SU-DHL-6 (cell line): Measurements from ENCODE around the gene SPIB.

Source experiments
- EZH2phosphoT487 ChIP-seq: fragments of 200-600 bp; sonication (generic), shearing (Covaris generic); conservative IDR thresholded peaks from 2 replicates; pipeline ENCODE4 v1.6.1; 2018; ENCODE audit warnings: mild to moderate bottlenecking, antibody characterized with exemption, low read length, moderate library complexity, mixed read lengths
- TF ChIP-seq, protein P1 (sequence below): fragments of 200-600 bp; sonication (generic); IDR thresholded peaks from one replicate; pipeline ENCODE4 v1.5.1; 2017; ENCODE audit warnings: antibody characterized with exemption, mild to moderate bottlenecking, low read length, moderate library complexity; ENCODE audit not compliant: insufficient read depth, poor library complexity, severe bottlenecking

DNA sequence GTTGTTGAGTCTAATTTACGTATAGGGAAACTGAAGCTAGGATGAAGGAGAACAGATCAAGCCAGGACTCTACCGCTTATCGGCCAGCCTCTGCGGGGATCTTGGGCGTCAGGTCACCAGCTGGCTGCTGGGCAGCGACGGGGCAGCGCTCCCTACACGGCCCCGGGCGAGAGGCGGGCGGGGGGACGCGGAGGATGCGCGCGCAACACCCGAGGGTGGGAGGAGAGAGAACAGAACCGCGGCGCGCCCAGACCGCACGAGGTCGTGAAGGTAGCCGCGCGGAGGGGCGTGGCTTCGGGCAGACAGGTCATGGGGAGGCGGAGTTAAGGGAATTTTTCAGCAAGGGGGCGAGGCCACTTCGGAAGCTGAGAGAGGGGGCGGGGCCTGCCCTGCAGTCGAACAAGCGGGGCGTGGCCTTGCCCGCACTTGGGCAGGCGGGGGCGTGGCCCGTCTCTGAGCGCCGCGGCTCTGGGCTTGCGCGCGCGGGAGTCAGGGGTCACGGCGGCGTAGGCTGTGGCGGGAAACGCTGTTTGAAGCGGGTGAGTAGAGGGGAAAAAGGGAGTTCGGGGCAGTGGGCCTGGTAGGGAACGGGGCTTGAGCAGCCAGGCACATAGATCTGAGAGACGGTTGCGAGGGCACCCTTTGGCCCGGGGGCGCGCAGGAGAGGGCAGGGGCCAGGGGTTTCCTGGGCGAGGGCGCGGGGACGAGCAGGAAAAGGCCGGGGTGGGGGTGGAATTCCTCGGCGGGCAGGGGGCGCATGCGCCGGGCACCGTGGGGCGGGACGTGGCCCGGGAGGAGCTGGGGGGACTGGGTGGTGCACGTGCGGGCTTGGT is 34.7 kb upstream of the SPIB start, which contains the start of gene POLD1:
- TF ChIP-seq, protein P1, sequence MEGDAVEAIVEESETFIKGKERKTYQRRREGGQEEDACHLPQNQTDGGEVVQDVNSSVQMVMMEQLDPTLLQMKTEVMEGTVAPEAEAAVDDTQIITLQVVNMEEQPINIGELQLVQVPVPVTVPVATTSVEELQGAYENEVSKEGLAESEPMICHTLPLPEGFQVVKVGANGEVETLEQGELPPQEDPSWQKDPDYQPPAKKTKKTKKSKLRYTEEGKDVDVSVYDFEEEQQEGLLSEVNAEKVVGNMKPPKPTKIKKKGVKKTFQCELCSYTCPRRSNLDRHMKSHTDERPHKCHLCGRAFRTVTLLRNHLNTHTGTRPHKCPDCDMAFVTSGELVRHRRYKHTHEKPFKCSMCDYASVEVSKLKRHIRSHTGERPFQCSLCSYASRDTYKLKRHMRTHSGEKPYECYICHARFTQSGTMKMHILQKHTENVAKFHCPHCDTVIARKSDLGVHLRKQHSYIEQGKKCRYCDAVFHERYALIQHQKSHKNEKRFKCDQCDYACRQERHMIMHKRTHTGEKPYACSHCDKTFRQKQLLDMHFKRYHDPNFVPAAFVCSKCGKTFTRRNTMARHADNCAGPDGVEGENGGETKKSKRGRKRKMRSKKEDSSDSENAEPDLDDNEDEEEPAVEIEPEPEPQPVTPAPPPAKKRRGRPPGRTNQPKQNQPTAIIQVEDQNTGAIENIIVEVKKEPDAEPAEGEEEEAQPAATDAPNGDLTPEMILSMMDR = no peak
- no peak for TF ChIP-seq EZH2phosphoT487
